SK-N-SH treated with all-trans-retinoic acid at 6 μM for 48 hours (cell line): ENCODE data around the gene HM13.
"Not testable (repeated sequence)": the region's sequence is repeated elsewhere in the genome, so short reads cannot be mapped to it uniquely, and the experiment has no call there.

Experiments used
- CSDC2 ChIP-seq: fragments of 250-450 bp; sonication (Bioruptor Pico); IDR thresholded peaks from 2 replicates; pipeline ENCODE4 v1.5.0; 2020; ENCODE audit warnings: mild to moderate bottlenecking, moderate library complexity
- TCF4 ChIP-seq: fragments of 250-450 bp; sonication (Bioruptor Pico); IDR thresholded peaks from 2 replicates; pipeline ENCODE4 v1.8.0; 2021; ENCODE audit warnings: mild to moderate bottlenecking, moderate library complexity, borderline replicate concordance
- ZNF70 ChIP-seq: fragments of 450-650 bp; formaldehyde crosslinking; IDR thresholded peaks from 2 replicates; pipeline ENCODE4 v1.5.0; 2020; ENCODE audit warnings: mild to moderate bottlenecking, moderate library complexity

GRCh38 chr20:31470946-31471345 lies 43.3 kb upstream of the HM13 start:
- TF ChIP-seq ZNF70 (CRISPR knock-in tag); CSDC2 (CRISPR knock-in tag); TCF4: not testable (repeated sequence)
